HPDE6-E6E7 (cell line): Measurements from ENCODE around the gene DHX35.

ENCODE experiments used
- DNase-seq: peaks from one replicate; pipeline ENCODE4 v3.0.0; 2011; ENCODE audit warnings: missing footprints; ENCODE audit errors: extremely low spot score

DHX35 gene

GRCh38 chr20:38962044-38962927, at the start of gene DHX35:
Gene DHX35 (plus strand): TSS chr20:38962344. CDS start chr20:38962368, 24 bp downstream.
- peak; percentile 100 for DNase-seq

- no peak for DNase-seq
These were observed 46.8 kb upstream of the DHX35 start for GRCh38 chr20:38915355-38915754.

- no peak for DNase-seq
These were observed 44.5 kb upstream of the DHX35 start for GRCh38 chr20:38917657-38918056.

GRCh38 chr20:38918172-38918571, 44.0 kb upstream of the DHX35 start:
- no peak for DNase-seq

- DNase-seq, result no peak
These were observed 42.5 kb upstream of the DHX35 start for GRCh38 chr20:38919683-38920082.

- DNase-seq, result no peak
These were observed 41.7 kb upstream of the DHX35 start for GRCh38 chr20:38920411-38920810.

GRCh38 chr20:38920851-38921250, 41.3 kb upstream of the DHX35 start:
- no peak for DNase-seq

GRCh38 chr20:38924718-38925117, 37.4 kb upstream of the DHX35 start:
- no peak for DNase-seq

- DNase-seq, result peak; percentile 100
These were observed 35.8 kb upstream of the DHX35 start, which contains the start of gene FAM83D for GRCh38 chr20:38926142-38926933. Gene FAM83D (plus strand): TSS chr20:38926417. CDS start chr20:38926443, 26 bp downstream.

GRCh38 chr20:38926934-38927616, 35.1 kb upstream of the DHX35 start:
- no peak for DNase-seq

- no peak for DNase-seq
These were observed 34.1 kb upstream of the DHX35 start for GRCh38 chr20:38927902-38928578.

GRCh38 chr20:38930242-38930569, 31.9 kb upstream of the DHX35 start:
- no peak for DNase-seq

- no peak for DNase-seq
These were observed 30.2 kb upstream of the DHX35 start for GRCh38 chr20:38931984-38932383.

- no peak for DNase-seq
These were observed 29.6 kb upstream of the DHX35 start for GRCh38 chr20:38932457-38933120.

- no peak for DNase-seq
These were observed 27.6 kb upstream of the DHX35 start for GRCh38 chr20:38934530-38934929.

- no peak for DNase-seq
These were observed 26.9 kb upstream of the DHX35 start for GRCh38 chr20:38935285-38935684.

GRCh38 chr20:38935967-38936407, 26.2 kb upstream of the DHX35 start:
- DNase-seq, result peak; percentile 72

- DNase-seq, result no peak
These were observed 25.1 kb upstream of the DHX35 start for GRCh38 chr20:38937000-38937399.

- no peak for DNase-seq
These were observed 24.1 kb upstream of the DHX35 start for GRCh38 chr20:38937978-38938473.

- DNase-seq, result no peak
These were observed 22.5 kb upstream of the DHX35 start for GRCh38 chr20:38939686-38940085.

GRCh38 chr20:38940644-38941043, 21.5 kb upstream of the DHX35 start:
- no peak for DNase-seq
